ENCODE measurements around the gene GNPTAB.
"Not testable (repeated sequence)": the region's sequence is repeated elsewhere in the genome, so short reads cannot be mapped to it uniquely, and the experiment has no call there.

Gene GNPTAB

GRCh38 chr12:101740566-101740965 is 90.2 kb downstream of the GNPTAB start:
- DNase-seq (ENCODE audit: low read depth in 4 of 4, low spot score in 1 of 4) = no peak

GRCh38 chr12:101738920-101739665 is 91.7 kb downstream of the GNPTAB start, which contains the start of gene SYCP3:
Gene SYCP3, minus strand, starts transcription at chr12:101739462. Its CDS starts 1,527 bp downstream, at chr12:101737935.
- no peak for DNase-seq (ENCODE audit: low read depth in 4 of 4, low spot score in 1 of 4)

- DNase-seq (ENCODE audit: low read depth in 4 of 4, low spot score in 1 of 4) = no peak
These were observed 93.3 kb downstream of the GNPTAB start for GRCh38 chr12:101737476-101737875.

- DNase-seq (ENCODE audit: low read depth in 4 of 4, low spot score in 1 of 4) = not testable (repeated sequence)
These were observed 96.3 kb downstream of the GNPTAB start for GRCh38 chr12:101734482-101734881.

GRCh38 chr12:101733166-101733565 is 97.6 kb downstream of the GNPTAB start:
- no peak for DNase-seq (ENCODE audit: low read depth in 4 of 4, low spot score in 1 of 4)

GRCh38 chr12:101732318-101732717 is 98.4 kb downstream of the GNPTAB start:
- DNase-seq (ENCODE audit: low read depth in 4 of 4, low spot score in 1 of 4) = no peak

GRCh38 chr12:101729842-101730241 is 100.9 kb downstream of the GNPTAB start:
- DNase-seq (ENCODE audit: low read depth in 4 of 4, low spot score in 1 of 4) = no peak

GRCh38 chr12:101727098-101727497 is 103.7 kb downstream of the GNPTAB start:
- no peak for DNase-seq (ENCODE audit: low read depth in 4 of 4, low spot score in 1 of 4)

GRCh38 chr12:101722392-101722791 is 108.4 kb downstream of the GNPTAB start:
- no peak for DNase-seq (ENCODE audit: low read depth in 4 of 4, low spot score in 1 of 4)

GRCh38 chr12:101720118-101720517 is 110.6 kb downstream of the GNPTAB start:
- DNase-seq (ENCODE audit: low read depth in 4 of 4, low spot score in 1 of 4) = no peak

GRCh38 chr12:101719566-101719965 is 111.2 kb downstream of the GNPTAB start:
- no peak for DNase-seq (ENCODE audit: low read depth in 4 of 4, low spot score in 1 of 4)

GRCh38 chr12:101714877-101715444 is 115.8 kb downstream of the GNPTAB start:
- DNase-seq (ENCODE audit: low read depth in 4 of 4, low spot score in 1 of 4) = no peak

- no peak for DNase-seq (ENCODE audit: low read depth in 4 of 4, low spot score in 1 of 4)
These were observed 116.8 kb downstream of the GNPTAB start for GRCh38 chr12:101713930-101714329.

- DNase-seq (ENCODE audit: low read depth in 4 of 4, low spot score in 1 of 4) = no peak
These were observed 117.6 kb downstream of the GNPTAB start for GRCh38 chr12:101713059-101713682.

GRCh38 chr12:101710288-101710687 is 120.5 kb downstream of the GNPTAB start:
- no peak for DNase-seq (ENCODE audit: low read depth in 4 of 4, low spot score in 1 of 4)

GRCh38 chr12:101707131-101707782 is 123.5 kb downstream of the GNPTAB start:
- no peak for DNase-seq (ENCODE audit: low read depth in 4 of 4, low spot score in 1 of 4)

- no peak for DNase-seq (ENCODE audit: low read depth in 4 of 4, low spot score in 1 of 4)
These were observed 124.4 kb downstream of the GNPTAB start for GRCh38 chr12:101706403-101706802.

- no peak for DNase-seq (ENCODE audit: low read depth in 4 of 4, low spot score in 1 of 4)
These were observed 127.3 kb downstream of the GNPTAB start for GRCh38 chr12:101703487-101703886.

- no peak for DNase-seq (ENCODE audit: low read depth in 4 of 4, low spot score in 1 of 4)
These were observed 130.4 kb downstream of the GNPTAB start for GRCh38 chr12:101700299-101700820.

GRCh38 chr12:101698800-101699347 is 131.9 kb downstream of the GNPTAB start:
- no peak for DNase-seq (ENCODE audit: low read depth in 4 of 4, low spot score in 1 of 4)
